Neural cell (in vitro differentiated cells): ENCODE measurements around the gene SEPTIN1.

Experiments used
- CTCF ChIP-seq: fragments of 450-650 bp; IDR thresholded peaks from 2 replicates; pipeline ENCODE4 v1.5.1; 2014; ENCODE audit warnings: antibody characterized with exemption, mild to moderate bottlenecking, moderate library complexity; ENCODE audit not compliant: poor library complexity, severe bottlenecking
- EP300 ChIP-seq: fragments of 450-650 bp; conservative IDR thresholded peaks from 2 replicates; pipeline ENCODE4 v1.6.1; 2014; ENCODE audit warnings: antibody characterized with exemption, mild to moderate bottlenecking, moderate library complexity; ENCODE audit not compliant: poor library complexity, severe bottlenecking
- EZH2 ChIP-seq: fragments of 200-600, 300-800 bp; shearing (Covaris generic), sonication (generic); IDR thresholded peaks from 2 replicates; pipeline ENCODE4 v1.6.1; 2014; ENCODE audit warnings: antibody characterized with exemption, low read length, borderline replicate concordance, mild to moderate bottlenecking; ENCODE audit not compliant: insufficient read depth, poor library complexity, severe bottlenecking
- MXI1 ChIP-seq: fragments of 450-650 bp; conservative IDR thresholded peaks from 2 replicates; pipeline ENCODE4 v1.6.1; 2014; ENCODE audit warnings: antibody characterized with exemption, mild to moderate bottlenecking; ENCODE audit not compliant: poor library complexity, severe bottlenecking
- POLR2AphosphoS5 ChIP-seq: IDR thresholded peaks from 2 replicates; pipeline ENCODE4 v1.6.1; 2012
- REST ChIP-seq: IDR thresholded peaks from 2 replicates; pipeline ENCODE4 v1.6.1; 2012; ENCODE audit warnings: borderline replicate concordance
- TAF1 ChIP-seq: IDR thresholded peaks from 2 replicates; pipeline ENCODE4 v1.6.1; 2012; ENCODE audit warnings: low read depth

- TF ChIP-seq EZH2 (no peak), CTCF (no peak), EP300 (no peak), TAF1 (no peak), MXI1 (no peak), POLR2AphosphoS5 (no peak), REST (no peak)
Observed at GRCh38 chr16:30368792-30369090, 13.6 kb downstream of the SEPTIN1 start.
